Uterus (tissue), 2 donors: Measurements from ENCODE around the gene LBH.

ENCODE experiments used
- CTCF ChIP-seq, 4 experiments: fragments of 200-600 bp in 2 of 4; fragments of 450-650 bp in 2 of 4; sonication (generic) in 2 of 4; IDR thresholded peaks; one replicate each; pipeline ENCODE4 v1.5.1; 2016 to 2019; ENCODE audit warnings: antibody characterized with exemption in 4 of 4, mild to moderate bottlenecking in 2 of 4, moderate library complexity in 1 of 4
- POLR2A ChIP-seq, 2 donors: fragments of 450-650 bp; IDR thresholded peaks; one replicate each; pipeline ENCODE4 v1.6.1; 2016; ENCODE audit warnings: antibody characterized with exemption in 2 of 2, mild to moderate bottlenecking in 1 of 2, moderate library complexity in 1 of 2

GRCh38 chr2:30249354-30249753, 18.0 kb downstream of the LBH start:
- TF ChIP-seq POLR2A (IDR thresholded peaks at IDR 0.05) (no peak), CTCF (IDR thresholded peaks at IDR 0.05) (no peak)
